GM19452 (cell line): Measurements from ENCODE around the gene GNG11.

Experiments used
- ATAC-seq: cut with Tn5 transposase; IDR thresholded peaks from one replicate; pipeline ENCODE4 v1.9.1; 2021; ENCODE audit not compliant: unreplicated experiment

Gene GNG11

DNA sequence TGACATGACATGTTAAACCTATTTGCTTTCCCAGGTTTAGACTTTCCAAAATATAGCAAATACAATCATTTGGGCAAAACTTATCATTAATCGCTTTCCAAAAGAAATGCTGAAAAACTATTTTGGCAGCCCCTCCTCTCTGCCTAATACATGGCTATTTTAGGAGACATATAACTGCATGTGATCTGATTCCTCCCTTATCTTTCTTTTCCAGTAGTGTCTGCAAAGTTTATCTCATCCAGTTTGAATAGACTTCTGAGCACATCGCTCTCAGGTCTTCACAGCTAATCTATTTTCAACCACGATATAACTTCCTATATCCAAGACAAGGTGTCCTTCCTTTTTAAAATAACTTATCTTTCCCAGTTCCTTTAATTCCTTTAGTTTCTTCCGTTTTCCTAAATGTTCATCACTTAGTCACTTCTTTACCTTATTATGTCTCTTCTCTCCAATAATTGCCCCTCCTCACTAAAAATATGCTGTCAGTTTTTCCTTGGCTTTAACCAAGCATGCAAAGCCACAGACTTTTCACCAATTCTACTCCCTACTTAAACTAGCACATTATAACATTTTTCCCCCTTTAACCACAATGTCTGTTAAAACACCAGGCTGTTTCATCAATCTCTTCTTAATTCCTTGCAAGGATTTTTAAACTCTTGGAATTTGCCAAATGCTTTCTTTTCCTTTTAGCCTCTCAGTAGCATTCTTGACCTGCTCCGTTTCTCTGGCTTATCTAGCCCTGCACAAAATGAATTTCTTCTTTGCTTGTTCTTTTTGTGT lies 24.4 kb downstream of the GNG11 start:
- ATAC-seq: no peak

DNA sequence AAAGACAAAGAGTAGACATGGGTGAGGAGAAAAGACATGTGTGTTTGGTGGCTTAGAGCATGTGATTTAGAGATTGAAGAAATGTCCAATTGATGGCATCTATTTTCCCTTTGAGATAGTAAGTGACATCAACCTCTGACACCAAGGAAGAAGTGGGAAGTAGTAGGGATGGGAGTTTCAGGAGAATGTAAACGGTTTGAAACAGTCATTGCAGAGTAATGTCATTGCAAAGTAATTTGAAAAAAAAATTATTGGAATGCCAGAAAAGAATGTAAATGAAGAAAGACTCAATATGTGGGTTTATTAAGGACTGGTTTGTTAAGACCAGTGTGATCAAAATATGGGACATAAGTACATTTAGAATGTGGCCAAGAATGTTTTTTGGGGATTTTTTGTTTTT lies 26.6 kb downstream of the GNG11 start:
- ATAC-seq: no peak

DNA sequence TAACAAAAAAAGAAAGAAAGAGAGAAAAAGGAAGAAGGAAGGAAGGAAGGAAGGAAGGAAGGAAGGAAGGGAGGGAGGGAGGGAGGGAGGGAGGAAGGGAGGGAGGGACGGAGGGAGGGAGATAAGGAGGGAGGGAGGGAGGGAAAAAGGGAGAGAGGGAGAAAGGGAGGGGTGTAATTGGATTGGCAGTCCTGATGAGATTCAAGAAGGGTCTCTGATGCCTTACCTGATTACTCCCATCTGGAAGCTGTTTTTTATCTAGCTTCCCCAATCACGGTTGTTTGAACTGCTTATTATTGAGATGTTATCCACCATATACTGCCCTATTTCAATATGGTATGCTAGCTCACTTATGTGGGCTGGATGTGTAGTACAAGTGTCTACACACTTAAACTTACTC lies 27.3 kb downstream of the GNG11 start:
- ATAC-seq: no peak

DNA sequence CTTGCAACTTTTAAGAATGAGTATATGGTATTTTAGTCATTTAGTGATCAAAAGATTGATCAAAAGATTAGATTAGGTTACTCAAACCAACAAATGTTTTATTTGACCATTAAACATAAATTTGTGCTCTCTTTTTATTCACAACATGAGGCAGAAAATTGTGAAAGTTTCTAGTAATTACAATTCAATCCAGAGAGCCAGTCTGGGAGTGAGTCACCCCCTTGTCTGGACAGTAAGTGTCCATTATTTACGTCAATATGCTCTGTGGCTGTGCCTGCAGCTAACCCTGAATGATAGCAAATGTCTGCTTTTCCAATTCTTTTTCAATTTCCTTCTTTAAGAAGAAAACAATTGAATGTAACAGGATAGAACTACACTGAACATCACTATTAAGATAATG lies 27.9 kb downstream of the GNG11 start:
- ATAC-seq: no peak

DNA sequence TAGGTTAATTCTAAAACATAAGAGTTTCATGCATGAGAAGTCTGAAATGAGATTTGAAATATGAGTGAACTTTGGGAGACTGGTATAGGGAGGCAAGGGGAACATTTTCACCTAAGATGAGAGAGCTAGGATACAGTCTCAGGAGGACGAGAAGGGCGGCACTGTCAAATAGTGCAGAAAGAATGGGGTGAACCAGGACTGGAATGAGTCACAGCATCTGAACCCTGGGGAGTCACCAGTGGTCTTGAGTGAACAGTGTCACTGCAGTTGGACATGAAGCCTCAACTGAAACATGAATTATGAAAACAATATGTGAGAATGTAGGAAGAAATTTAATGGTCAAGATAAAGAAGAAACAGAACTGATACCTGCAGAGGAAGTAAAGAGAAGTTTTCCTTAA lies 33.8 kb downstream of the GNG11 start:
- ATAC-seq: peak; percentile 79

DNA sequence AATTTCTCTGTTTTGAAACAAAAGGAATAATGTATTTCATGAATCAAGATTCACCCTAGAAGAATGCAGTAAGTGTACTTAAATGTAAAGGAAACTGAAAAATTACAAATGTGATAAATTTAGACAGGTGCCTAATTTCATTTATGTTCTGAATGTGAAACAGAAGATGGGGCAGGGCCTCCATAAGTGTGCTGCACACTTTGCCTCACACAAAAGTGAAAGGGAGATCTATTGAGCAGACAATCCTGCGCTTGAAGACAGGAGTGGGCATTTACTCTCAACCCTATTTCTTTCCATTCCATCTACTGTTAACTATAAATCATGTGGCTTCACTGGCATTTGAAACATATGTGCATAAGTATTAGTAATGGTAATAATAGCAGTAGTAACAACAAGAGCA lies 36.2 kb downstream of the GNG11 start:
- ATAC-seq: no peak

DNA sequence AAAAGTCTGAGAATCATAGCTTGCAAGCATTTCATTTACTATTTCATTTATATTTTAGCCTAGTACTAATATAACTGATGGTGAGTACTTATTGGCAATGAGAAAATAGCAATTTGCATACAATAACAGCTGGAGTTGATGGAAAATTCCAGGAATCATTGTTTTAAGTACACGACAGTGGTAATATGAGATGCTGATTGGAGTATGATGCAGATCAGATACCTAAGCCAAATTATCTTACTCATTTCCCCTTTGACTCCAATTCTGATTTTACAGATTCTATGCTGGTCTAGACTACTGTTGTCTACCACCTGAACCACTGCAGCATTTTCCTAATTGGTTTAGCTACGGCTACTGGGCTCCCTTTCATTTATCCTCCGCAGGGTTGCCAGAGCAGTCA lies 36.7 kb downstream of the GNG11 start:
- ATAC-seq: no peak

DNA sequence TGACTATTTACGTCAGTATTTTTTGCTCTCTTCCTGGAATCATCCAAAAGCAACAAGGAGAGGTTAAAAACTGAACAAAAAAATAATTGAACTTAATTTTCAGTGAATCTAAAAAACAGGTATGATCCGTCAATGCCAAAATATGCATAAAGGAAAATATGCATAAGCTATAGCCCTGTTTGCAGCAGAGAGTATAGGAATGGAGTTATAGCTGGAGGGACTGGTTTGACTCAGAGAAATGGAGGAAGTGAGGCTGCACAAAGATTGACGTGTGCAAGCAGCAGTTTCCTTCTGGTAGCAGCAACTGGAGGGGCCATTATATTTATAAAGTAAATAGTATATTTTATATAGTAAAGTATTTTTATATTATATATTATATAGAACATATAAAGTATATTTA lies 37.1 kb downstream of the GNG11 start:
- no peak for ATAC-seq

DNA sequence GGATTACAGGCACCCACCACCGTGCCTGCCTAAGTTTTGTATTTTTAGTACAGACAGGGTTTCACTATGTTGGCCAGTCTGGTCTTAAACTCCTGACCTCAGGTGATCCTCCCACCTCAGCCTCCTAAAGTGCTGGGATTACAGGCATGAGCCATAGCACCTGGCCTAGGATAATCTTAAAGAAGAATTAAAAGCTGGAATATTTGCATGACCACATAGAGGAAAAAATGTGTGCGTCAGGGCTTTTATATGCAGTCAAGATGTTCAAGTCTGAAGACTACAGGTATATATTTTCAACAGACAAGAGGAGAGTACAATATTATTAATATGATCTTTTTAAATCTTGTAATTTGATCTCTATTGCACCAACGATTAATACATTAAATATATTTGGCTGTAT lies 39.5 kb downstream of the GNG11 start:
- ATAC-seq: no peak

DNA sequence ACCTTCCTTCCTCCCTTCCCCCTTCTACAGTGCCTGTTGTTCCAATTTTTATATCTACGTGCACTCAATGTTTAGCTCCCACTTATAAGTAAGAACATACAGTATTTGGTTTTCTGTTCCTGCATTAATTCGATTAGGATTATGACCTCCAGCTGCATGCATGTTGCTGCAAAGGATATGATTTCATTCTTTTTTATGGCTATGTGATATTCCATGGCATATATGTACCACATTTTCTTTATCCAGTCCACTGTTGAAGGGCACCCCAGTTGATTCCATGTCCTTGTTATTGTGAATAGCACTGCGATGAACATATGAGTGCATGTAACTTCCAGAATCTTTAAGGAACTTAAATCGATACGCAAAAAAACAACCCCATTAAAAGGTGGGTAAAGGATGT lies 42.7 kb downstream of the GNG11 start:
- no peak for ATAC-seq

DNA sequence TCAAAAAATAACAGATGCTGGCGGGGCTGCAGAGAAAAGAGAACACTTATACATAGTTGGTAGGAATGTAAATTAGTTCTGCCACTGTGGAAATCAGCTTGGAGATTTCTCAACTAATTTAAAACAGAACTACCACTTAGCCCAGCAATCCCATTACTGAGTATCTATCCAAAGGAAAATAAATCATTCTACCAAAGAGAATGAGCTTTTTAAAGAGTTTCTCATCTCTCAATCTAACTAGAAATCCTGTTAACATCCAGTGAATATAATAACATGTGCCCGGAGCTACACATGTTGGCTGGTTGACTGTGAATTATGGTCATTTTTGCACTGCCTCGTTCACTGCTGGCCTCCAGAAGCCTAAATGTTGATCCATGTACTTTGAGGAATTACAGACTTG lies 43.3 kb downstream of the GNG11 start:
- ATAC-seq: no peak

DNA sequence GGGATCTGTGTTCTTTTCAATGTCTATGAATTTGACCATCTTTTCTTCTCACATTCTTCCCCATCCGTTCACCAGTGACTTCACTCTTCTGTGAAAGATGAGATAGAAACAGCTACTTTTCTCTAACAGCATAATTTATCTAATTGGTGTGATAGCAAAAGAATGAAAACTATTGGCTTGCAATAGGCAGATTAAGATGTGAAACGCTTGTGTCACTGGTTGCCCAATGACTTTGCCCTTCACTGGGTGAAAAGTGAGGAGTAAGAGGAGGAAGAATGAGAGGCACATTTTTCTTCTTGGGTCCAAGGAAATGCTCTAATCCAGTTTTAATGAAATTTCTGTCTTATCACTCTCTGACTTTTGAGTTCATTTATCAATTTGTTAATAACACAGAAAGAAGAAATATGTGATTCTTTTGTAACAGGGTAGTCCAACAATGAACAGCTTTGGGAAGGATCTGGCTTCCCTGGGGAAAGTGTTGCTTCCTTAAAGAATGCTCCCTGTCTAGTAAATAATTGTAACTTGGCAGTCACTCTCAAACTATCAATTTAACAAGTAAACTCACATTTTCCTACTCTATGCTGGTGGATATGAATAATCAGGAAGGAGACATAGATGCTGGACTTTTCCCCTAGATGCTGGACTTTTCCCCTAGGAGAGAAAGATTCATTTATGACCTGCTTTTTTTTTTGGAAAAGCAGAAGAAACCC lies 47.5 kb downstream of the GNG11 start:
- ATAC-seq: no peak

DNA sequence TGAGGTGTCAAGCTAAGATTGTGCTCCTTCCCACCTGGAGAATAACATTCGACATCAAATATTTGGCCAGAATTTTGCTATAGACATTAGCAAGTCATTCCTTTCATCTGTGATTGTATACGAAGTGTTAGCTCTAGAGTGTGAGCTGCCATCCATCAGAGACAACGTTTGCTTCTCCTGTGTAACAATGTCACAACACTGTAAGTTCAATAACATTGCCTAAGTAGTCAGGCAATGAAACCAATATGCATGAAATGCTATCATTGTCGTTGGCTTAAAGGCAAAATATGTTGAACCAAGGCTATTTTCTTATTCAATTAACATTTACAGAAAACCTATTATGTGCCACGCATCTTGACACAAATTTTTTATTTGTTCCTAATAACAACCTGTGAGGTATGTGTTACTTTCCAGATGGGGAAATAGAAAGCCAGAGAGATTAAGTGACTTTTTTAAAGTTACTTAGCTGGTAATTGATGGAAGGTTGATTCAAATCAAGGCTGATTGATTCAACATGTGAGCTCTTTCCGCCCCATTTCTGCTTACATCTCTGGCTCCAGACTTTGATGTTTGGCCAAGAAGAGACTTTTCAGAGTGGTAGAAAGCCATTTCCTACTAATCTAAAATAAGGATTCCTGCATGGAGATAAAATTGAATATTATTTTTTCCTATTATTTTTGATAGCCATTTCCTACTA lies 50.6 kb downstream of the GNG11 start:
- ATAC-seq: no peak

DNA sequence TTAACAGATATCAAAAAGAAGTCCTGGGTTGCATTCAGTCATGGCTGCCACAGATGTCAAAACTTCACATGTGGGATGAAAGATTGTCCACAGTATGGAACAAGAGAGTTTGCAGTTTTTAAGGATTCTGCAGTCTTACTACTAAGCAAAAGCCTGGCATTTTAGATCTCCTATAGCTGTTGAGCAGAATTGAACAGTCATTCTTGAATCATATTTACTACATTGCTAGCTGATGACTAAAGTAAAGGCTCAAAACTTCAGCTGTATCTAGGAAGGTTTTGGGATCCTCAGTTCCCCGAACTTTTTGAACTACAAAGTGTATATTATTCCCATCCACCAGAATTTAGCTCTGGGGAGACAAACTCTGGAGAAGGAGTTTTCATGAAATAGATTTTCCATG lies 51.6 kb downstream of the GNG11 start:
- ATAC-seq: no peak

DNA sequence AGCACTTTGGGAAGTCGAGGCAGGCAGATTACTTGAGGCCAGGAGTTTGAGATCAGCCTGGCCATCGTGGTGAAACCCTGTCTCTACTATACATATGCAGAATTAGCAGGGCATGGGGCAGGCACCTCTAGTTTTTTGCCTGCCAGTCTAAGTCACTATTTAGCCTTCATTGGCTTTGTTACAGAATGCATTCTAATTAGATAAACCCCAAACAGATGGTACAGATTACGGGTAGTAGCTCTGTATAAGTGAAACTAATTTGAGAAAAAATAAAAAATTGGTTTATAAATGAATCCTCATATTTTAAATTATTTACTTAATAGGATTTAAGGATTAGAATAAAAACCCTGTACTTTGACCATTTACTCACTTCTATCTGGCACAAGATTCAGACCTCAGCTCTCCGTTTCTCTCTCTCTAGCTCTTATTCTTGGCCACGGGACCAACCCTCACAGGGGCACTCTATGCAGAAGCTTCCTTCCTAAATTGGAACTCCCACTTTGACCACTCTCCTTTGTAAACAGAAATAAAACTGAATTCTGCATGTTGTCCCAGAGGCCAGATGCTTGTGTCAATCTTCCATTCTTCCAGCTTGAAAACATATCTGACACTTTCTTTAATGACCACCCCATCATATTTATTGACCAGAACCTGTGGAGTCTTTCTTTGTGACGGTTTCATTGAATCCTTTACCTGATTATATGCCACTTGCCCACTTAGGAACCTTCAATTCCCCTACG lies 55.8 kb downstream of the GNG11 start:
- ATAC-seq: no peak
